Spinal cord (tissue), 10 donors: ENCODE data around the gene TNK2. TPM values are rescaled to one million over a fixed set of nuclear protein-coding genes. Genes with fewer than 3 reads are reported as not detected.
A peak's percentile ranks its signal among the peaks of the same experiment; 100 is the strongest.
"Not testable (repeated sequence)": the region's sequence is repeated elsewhere in the genome, so short reads cannot be mapped to it uniquely, and the experiment has no call there.

Source experiments
- DNase-seq, 6 donors: peaks; one replicate each; pipeline versions ENCODE4 v3.0.0 to v3.0.0-alpha.2; 2013 to 2015; ENCODE audit warnings: low spot score in 6 of 6, low read depth in 4 of 6
- H3K27ac ChIP-seq: one replicate; pipeline ENCODE4 v1.5.1; 2013; ENCODE audit warnings: low read depth, low read length, control low read depth
- H3K27me3 ChIP-seq: one replicate; pipeline ENCODE4 v1.6.1; 2013; ENCODE audit warnings: low read length; ENCODE audit not compliant: control insufficient read depth, insufficient read depth
- H3K36me3 ChIP-seq: one replicate; pipeline ENCODE4 v1.6.1; 2013; ENCODE audit warnings: low read length; ENCODE audit not compliant: control insufficient read depth, insufficient read depth
- H3K4me1 ChIP-seq: one replicate; pipeline ENCODE4 v1.6.1; 2013; ENCODE audit warnings: low read length; ENCODE audit not compliant: control insufficient read depth, insufficient read depth
- H3K4me3 ChIP-seq: one replicate; pipeline ENCODE4 v1.5.1; 2013; ENCODE audit warnings: low read depth, low read length, control low read depth
- H3K9me3 ChIP-seq: one replicate; pipeline ENCODE4 v1.6.1; 2013; ENCODE audit warnings: low read length; ENCODE audit not compliant: control insufficient read depth, insufficient read depth
- WGBS: methylation state at CpG from one replicate; pipeline ENCODE4 v1.1.5; 2013; ENCODE audit warnings: missing lambda C conversion rate; ENCODE audit not compliant: insufficient coverage; 5-methylcytosine and 5-hydroxymethylcytosine counted together
- polyA plus RNA-seq, 2 donors: library from polyadenylated mRNA; unstranded; fragments of 120-200 nt; gene quantifications; one replicate each; pipeline ENCODE4 v1.2.1, GENCODE V29; 2013; ENCODE audit not compliant: insufficient read length in 2 of 2
- total RNA-seq, 2 donors: library from RNA; depleted of rRNA in 1 of 2; stranded (reverse); fragments of 120-200 nt in 1 of 2; fragments of >200 nt in 1 of 2; gene quantifications; one replicate each; pipeline versions ENCODE4 v1.2.3 to v1.2.4, GENCODE V29; 2013 to 2014
- donor health status: healthy.

TNK2 gene
- total and polyA plus RNA-seq, 4 donors, result 16.1 to 229 (median 128) TPM

DNA sequence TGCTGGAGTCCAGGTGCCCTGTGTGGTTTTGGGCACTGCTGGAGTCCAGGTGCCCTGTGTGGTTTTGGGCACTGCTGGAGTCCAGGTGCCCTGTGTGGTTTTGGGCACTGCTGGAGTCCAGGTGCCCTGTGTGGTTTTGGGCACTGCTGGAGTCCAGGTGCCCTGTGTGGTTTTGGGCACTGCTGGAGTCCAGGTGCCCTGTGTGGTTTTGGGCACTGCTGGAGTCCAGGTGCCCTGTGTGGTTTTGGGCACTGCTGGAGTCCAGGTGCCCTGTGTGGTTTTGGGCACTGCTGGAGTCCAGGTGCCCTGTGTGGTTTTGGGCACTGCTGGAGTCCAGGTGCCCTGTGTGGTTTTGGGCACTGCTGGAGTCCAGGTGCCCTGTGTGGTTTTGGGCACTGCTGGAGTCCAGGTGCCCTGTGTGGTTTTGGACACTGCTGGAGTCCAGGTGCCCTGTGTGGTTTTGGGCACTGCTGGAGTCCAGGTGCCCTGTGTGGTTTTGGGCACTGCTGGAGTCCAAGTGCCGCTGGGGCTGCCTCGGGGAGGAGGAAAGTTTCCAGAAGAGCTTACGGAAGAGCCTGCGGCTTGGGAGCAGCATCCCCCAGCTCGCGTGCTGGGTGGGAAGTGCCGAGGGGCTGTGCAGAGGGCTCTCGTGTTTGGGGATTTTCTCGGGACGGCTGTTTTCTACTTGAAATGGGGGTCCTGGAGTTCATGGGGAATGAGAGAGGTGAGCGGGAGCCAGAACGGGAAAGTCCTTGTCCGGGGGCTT is 83.7 kb downstream of the TNK2 start:
- H3K4me1 ChIP-seq, H3K36me3 ChIP-seq, H3K27me3 ChIP-seq, H3K27ac ChIP-seq, H3K9me3 ChIP-seq, DNase-seq, H3K4me3 ChIP-seq: not testable (repeated sequence)
- 62% methylated on average over 12 of the region's 13 CpGs for WGBS

DNA sequence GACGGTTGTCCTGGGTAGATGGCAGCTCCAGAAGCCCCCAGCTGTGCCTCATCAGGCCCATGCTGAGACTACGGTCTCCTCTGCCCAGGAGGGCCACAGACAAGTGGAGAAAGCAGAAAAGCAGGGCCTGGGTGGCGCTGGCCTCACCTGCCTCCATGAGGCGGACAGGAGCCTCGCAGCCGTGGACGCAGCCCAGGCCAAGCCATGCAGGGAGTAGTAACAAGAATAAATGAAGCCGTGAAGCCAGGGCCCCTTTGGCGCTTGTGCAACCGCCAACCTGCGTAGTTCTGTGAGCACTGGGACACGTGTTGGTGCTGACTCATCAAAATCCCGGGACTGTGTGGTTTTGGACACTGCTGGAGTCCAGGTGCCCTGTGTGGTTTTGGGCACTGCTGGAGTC is 84.4 kb downstream of the TNK2 start:
- no peaks in the 10 kb centered on the region for H3K9me3 ChIP-seq
- no peaks in the 10 kb centered on the region for H3K36me3 ChIP-seq
- WGBS, result 71% methylated on average over 12 of the region's 13 CpGs
- H3K4me3 ChIP-seq, result no peak overlapping the region
- DNase-seq, result no peak
- no peak overlapping the region for H3K27ac ChIP-seq
- peaks cover 2% of the 10 kb centered on the region for H3K4me1 ChIP-seq
- H3K27me3 ChIP-seq, result no peaks in the 10 kb centered on the region

GRCh38 chr3:195823280-195823679 is 85.1 kb downstream of the TNK2 start:
- H3K4me3 ChIP-seq, result no peak overlapping the region
- no peaks in the 10 kb centered on the region for H3K4me1 ChIP-seq
- no peaks in the 10 kb centered on the region for H3K36me3 ChIP-seq
- no peak overlapping the region for H3K27ac ChIP-seq
- H3K9me3 ChIP-seq, result no peaks in the 10 kb centered on the region
- 49% methylated on average over 9 of the region's 10 CpGs for WGBS
- H3K27me3 ChIP-seq, result no peaks in the 10 kb centered on the region
- peak in 1 of 6 donors; percentile 51 for DNase-seq

GRCh38 chr3:195822131-195822696 is 86.1 kb downstream of the TNK2 start:
- 92% methylated on average over 14 of the region's 16 CpGs for WGBS
- Histone ChIP-seq H3K27ac (no peak overlapping the region), H3K27me3 (no peaks in the 10 kb centered on the region), H3K4me1 (no peaks in the 10 kb centered on the region), H3K4me3 (no peak overlapping the region), H3K36me3 (no peaks in the 10 kb centered on the region), H3K9me3 (no peaks in the 10 kb centered on the region)
- DNase-seq, result no peak

DNA sequence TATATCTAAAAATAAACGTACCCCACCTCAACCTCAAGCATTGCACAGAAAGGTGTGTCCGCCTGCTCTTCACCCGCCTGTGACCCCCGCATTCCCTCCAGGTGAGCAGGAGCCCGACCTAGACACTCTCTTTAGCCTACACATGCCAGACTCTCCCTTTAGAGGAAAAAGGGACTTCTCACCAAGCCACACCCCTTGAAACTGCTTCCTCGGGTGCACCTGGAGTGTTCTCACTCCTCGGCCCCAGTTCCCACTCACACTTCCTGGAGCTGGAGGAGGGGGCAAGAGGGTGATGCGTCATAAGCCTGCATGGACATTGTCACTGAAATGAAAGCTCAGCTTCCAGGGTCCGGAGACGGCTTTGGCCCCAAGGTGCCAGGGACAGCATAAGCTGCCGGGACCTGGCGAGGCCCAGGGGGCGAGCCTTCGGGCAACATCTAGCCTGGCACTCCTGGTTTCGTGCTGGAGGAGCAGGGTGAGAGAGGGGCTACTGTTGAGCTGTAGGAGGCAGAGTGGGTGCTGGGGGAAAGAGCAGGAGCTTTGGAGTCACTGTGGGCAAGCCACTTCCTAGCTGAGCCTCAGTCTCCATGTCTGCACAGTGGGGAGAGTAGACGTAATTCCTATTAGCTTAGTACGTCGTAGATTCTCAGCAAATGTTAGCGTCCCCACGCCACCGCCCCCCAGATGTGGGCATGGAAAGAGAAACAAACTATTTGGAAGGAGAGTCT is 86.8 kb downstream of the TNK2 start:
- H3K9me3 ChIP-seq, result no peaks in the 10 kb centered on the region
- WGBS, result 94% methylated on average over 15 of the region's 21 CpGs
- no peaks in the 10 kb centered on the region for H3K4me1 ChIP-seq
- no peak for DNase-seq
- no peaks in the 10 kb centered on the region for H3K27me3 ChIP-seq
- no peak overlapping the region for H3K27ac ChIP-seq
- H3K4me3 ChIP-seq, result no peak overlapping the region
- no peaks in the 10 kb centered on the region for H3K36me3 ChIP-seq

DNA sequence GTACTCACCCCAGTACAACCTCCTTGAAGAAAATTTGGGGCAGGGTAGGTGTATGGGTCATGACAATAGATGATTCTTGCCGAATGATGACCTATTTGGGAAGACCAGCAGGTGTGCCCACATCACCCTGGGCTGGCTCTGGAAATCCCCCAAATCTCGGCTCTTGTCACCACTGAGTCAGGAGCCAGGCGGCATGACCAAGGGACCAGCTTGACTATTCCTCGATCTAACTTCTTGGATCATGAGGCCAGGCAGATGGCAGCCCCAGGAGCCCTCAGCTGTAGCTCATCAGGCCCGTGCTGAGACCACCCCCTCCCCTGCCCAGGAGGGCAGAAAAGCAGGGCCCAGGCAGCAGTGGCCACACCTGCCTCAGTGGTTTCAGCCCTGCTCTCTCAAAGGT is 87.5 kb downstream of the TNK2 start:
- no peaks in the 10 kb centered on the region for H3K4me1 ChIP-seq
- H3K27ac ChIP-seq, result no peak overlapping the region
- H3K36me3 ChIP-seq, result no peaks in the 10 kb centered on the region
- 78% methylated on average over 5 of the region's 5 CpGs for WGBS
- H3K4me3 ChIP-seq, result no peak overlapping the region
- DNase-seq, result no peak
- H3K27me3 ChIP-seq, result no peaks in the 10 kb centered on the region
- H3K9me3 ChIP-seq, result no peaks in the 10 kb centered on the region

DNA sequence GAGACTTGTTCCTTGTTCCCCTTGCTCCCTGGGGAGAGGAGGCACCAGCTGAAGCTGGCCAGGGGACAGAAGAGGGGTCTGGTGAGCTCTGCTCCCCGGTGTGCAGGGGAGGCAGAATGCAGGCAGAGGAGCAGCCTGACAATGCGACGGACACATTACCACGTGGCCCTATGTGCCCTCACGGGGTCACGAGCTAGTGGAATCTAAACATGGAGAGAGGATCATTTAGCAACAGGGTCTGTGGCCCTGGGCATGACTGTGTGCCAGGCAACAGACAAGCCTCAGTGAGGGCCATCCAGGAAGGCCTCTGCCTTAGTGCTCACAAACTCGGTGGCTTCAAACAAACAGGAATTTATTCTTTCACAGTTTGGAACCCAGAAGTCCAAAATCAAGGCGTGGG is 88.2 kb downstream of the TNK2 start:
- Histone ChIP-seq H3K4me3 (no peak overlapping the region), H3K27ac (no peak overlapping the region), H3K36me3 (no peaks in the 10 kb centered on the region), H3K9me3 (no peaks in the 10 kb centered on the region), H3K27me3 (no peaks in the 10 kb centered on the region), H3K4me1 (no peaks in the 10 kb centered on the region)
- DNase-seq, result no peak
- WGBS, result 65% methylated on average over 8 of the region's 8 CpGs

DNA sequence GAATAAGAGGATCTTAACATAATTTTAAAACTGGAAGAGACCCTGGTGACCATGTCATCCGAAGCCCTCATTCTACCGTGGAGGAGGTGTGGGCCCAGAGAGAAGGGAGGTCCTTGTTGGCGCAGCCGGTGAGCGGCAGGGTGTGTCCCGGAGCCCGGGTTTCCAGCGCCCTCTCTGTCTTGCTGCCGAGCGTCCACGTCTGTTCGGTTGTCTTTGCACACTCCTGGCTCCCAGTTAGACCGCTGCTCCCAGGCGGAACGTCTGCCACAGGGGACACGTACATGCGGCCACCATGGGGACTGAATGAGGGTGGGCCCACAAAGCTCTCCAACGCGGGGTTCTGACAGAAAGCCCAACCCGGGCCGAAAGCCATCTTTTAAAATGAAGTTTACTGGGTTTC is 90.0 kb downstream of the TNK2 start:
- no peak overlapping the region for H3K27ac ChIP-seq
- H3K4me3 ChIP-seq, result no peak overlapping the region
- no peaks in the 10 kb centered on the region for H3K9me3 ChIP-seq
- H3K36me3 ChIP-seq, result no peaks in the 10 kb centered on the region
- H3K27me3 ChIP-seq, result no peaks in the 10 kb centered on the region
- H3K4me1 ChIP-seq, result no peaks in the 10 kb centered on the region
- 87% methylated on average over 17 of the region's 21 CpGs for WGBS
- no peak for DNase-seq

GRCh38 chr3:195817578-195818135 is 90.7 kb downstream of the TNK2 start:
- DNase-seq, result no peak
- Histone ChIP-seq H3K9me3 (no peaks in the 10 kb centered on the region), H3K4me3 (no peak overlapping the region), H3K27me3 (peaks cover under 1% of the 10 kb centered on the region), H3K36me3 (no peaks in the 10 kb centered on the region), H3K4me1 (no peaks in the 10 kb centered on the region), H3K27ac (no peak overlapping the region)
- WGBS, result 90% methylated on average over 16 of the region's 17 CpGs
